K562 (cell line): ENCODE data around the gene SCP2. TPM values are rescaled to one million over a fixed set of nuclear protein-coding genes. Genes with fewer than 3 reads are reported as not detected.

Experiments used
- ATAC-seq: fragments of 200-7000 bp; cut with Tn5 transposase; 3 replicates; pipeline ENCODE4 v1.9.1; 2020; ENCODE audit warnings: moderate library complexity
- BruUV-seq: library from RNA; stranded (reverse); fragments of 400-500 nt; replicated peaks from 2 replicates; lab custom pipeline; 2021; lab: Mats Ljungman, UMichigan
- CTCF ChIA-PET: fragments of 300-600 bp; formaldehyde crosslinking; extraction: SDS; loops from one replicate; lab custom pipeline; 2021; ENCODE audit warnings: low intra/inter-chr PET ratio; lab: Yijun Ruan, JAX
- POLR2A ChIA-PET: fragments of 300-600, 350-650 bp; sonication (Branson Sonifier 250); formaldehyde crosslinking; extraction: SDS; loops from one replicate; lab custom pipeline; 2021; ENCODE audit warnings: antibody characterized with exemption, inconsistent platforms; lab: Yijun Ruan, JAX
- DNase-seq, 4 experiments: peaks; one replicate each; pipeline versions ENCODE4 v3.0.0 to v3.0.0-alpha.2; 2011 to 2018; ENCODE audit warnings: low spot score in 3 of 4, mixed read lengths in 3 of 4; ENCODE audit errors: extremely low read depth in 1 of 4
- FAIRE-seq: peaks from 2 replicates; lab custom pipeline; 2011; peaks lifted over from hg19 to GRCh38; lab: Jason Lieb, UNC
- H2AFZ ChIP-seq: 2 replicates; pipeline ENCODE4 v1.6.0; 2011; ENCODE audit warnings: low read depth, low read length, control low read depth, inconsistent platforms
- H3K27ac ChIP-seq: fragments of 200-600 bp; 3 replicates; pipeline ENCODE4 v1.8.0; 2011; ENCODE audit warnings: low read depth, mild to moderate bottlenecking, control low read depth, inconsistent platforms, low read length, moderate library complexity, mixed read lengths; ENCODE audit errors: extremely low read depth
- H3K27me3 ChIP-seq, 2 experiments: fragments of 300-600 bp in 1 of 2; 2 replicates in 1 of 2; 3 replicates in 1 of 2; pipeline versions ENCODE4 v1.6.0 to v1.8.0; 2011; ENCODE audit warnings: inconsistent platforms in 2 of 2, low read length in 2 of 2, mild to moderate bottlenecking in 1 of 2, mixed read lengths in 1 of 2, moderate library complexity in 1 of 2; ENCODE audit not compliant: control insufficient read depth in 2 of 2, insufficient read depth in 2 of 2
- H3K36me3 ChIP-seq: fragments of 300-600 bp; 3 replicates; pipeline ENCODE4 v1.8.0; 2011; ENCODE audit warnings: mild to moderate bottlenecking, low read length, inconsistent platforms; ENCODE audit not compliant: control insufficient read depth, insufficient read depth
- H3K4me1 ChIP-seq, 2 experiments: fragments of 200-600 bp in 1 of 2; replicated peaks in 1 of 2; 2 replicates in 1 of 2; 3 replicates in 1 of 2; pipeline versions ENCODE4 v1.5.1 to v1.8.0; 2011; ENCODE audit warnings: inconsistent platforms in 2 of 2, low read length in 2 of 2, mild to moderate bottlenecking in 1 of 2, mixed read lengths in 1 of 2, moderate library complexity in 1 of 2; ENCODE audit not compliant: control insufficient read depth in 2 of 2, insufficient read depth in 2 of 2
- H3K4me2 ChIP-seq: 2 replicates; pipeline ENCODE4 v1.6.1; 2011; ENCODE audit warnings: low read length, control low read depth, inconsistent platforms, mixed read lengths; ENCODE audit not compliant: insufficient read depth
- H3K4me3 ChIP-seq: fragments of 200-600 bp; sonication (generic), shearing (Covaris generic); 2 replicates; pipeline ENCODE4 v1.5.1; 2016; ENCODE audit warnings: control low read depth, inconsistent platforms
- H3K79me2 ChIP-seq: fragments of 200-600 bp; 3 replicates; pipeline ENCODE4 v1.8.0; 2011; ENCODE audit warnings: low read length, inconsistent platforms; ENCODE audit not compliant: control insufficient read depth, insufficient read depth
- H3K9ac ChIP-seq, 2 experiments: 2 replicates each; pipeline versions ENCODE4 v1.6.0 to v1.6.1; 2011; ENCODE audit warnings: low read depth in 2 of 2, low read length in 2 of 2, control low read depth in 1 of 2, inconsistent platforms in 1 of 2, mild to moderate bottlenecking in 1 of 2, mixed read lengths in 1 of 2; ENCODE audit not compliant: insufficient read depth in 1 of 2
- H3K9me1 ChIP-seq: one replicate; pipeline ENCODE4 v1.6.0; 2011; ENCODE audit warnings: inconsistent platforms, mild to moderate bottlenecking, low read length, moderate library complexity; ENCODE audit not compliant: control insufficient read depth, insufficient read depth
- H3K9me3 ChIP-seq: replicated peaks from 2 replicates; pipeline ENCODE4 v1.5.1; 2011; ENCODE audit warnings: low read depth, low read length, inconsistent platforms; ENCODE audit not compliant: control insufficient read depth, insufficient read depth
- H4K20me1 ChIP-seq: replicated peaks from 2 replicates; pipeline ENCODE4 v1.6.1; 2011; ENCODE audit warnings: low read length, inconsistent platforms, mixed read lengths; ENCODE audit not compliant: control insufficient read depth, insufficient read depth
- AFF4 ChIP-seq: sonication (generic); formaldehyde crosslinking; IDR thresholded peaks from 2 replicates; pipeline ENCODE4 v1.8.0; 2023; ENCODE audit warnings: mild to moderate bottlenecking, missing genetic modification reagents
- HNRNPH1 ChIP-seq: fragments of 200-400 bp; formaldehyde crosslinking; optimal IDR thresholded peaks from 2 replicates; pipeline ENCODE3; 2017; ENCODE audit warnings: low read depth, mild to moderate bottlenecking, low read length, moderate library complexity
- KLF1 ChIP-seq: fragments of 450-650 bp; IDR thresholded peaks from 2 replicates; pipeline ENCODE4 v1.6.1; 2016; ENCODE audit warnings: missing genetic modification characterization, missing compliant biosample characterization
- MCM7 ChIP-seq, 2 experiments: fragments of 450-650 bp; IDR thresholded peaks; 2 replicates each; pipeline ENCODE4 v1.6.1; 2016 to 2018
- RBM14 ChIP-seq: fragments of 200-400 bp; formaldehyde crosslinking; IDR thresholded peaks from 2 replicates; pipeline ENCODE4 v1.6.1; 2018; ENCODE audit warnings: low read depth, mild to moderate bottlenecking, low read length, moderate library complexity, borderline replicate concordance; ENCODE audit not compliant: insufficient read depth
- TAF9B ChIP-seq: fragments of 450-650 bp; IDR thresholded peaks from 2 replicates; pipeline ENCODE4 v1.6.1; 2018; ENCODE audit warnings: mild to moderate bottlenecking; ENCODE audit not compliant: partially characterized antibody
- ZBTB49 ChIP-seq: sonication (generic); formaldehyde crosslinking; IDR thresholded peaks from 2 replicates; pipeline ENCODE4 v1.8.0; 2022; ENCODE audit warnings: missing genetic modification reagents, mild to moderate bottlenecking, borderline replicate concordance
- ZHX1 ChIP-seq: fragments of 150-350 bp; conservative IDR thresholded peaks from 2 replicates; pipeline ENCODE4 v1.6.1; 2014; ENCODE audit warnings: low read length
- WGBS: fragments of 100-300 bp; shearing (Covaris generic); methylation state at CpG from one replicate; pipeline ENCODE4 v1.1.6; 2016; ENCODE audit warnings: low coverage, mixed read lengths; ENCODE audit not compliant: insufficient coverage; ENCODE audit errors: missing lambda C conversion rate; 5-methylcytosine and 5-hydroxymethylcytosine counted together
- in situ Hi-C: fragments of 300-500 bp; cut with MboI; formaldehyde crosslinking; loops from 4 replicates; pipeline ENCODE4 v1.15.0; 2018; ENCODE audit warnings: inconsistent platforms, mixed read lengths
- intact Hi-C: fragments of 100-400 bp; cut with micrococcal nuclease; formaldehyde crosslinking; loops from 2 replicates; pipeline ENCODE4 v1.14.2; 2022
- polyA plus RNA-seq, 8 experiments: library from polyadenylated mRNA; depleted of rRNA in 4 of 8; stranded (reverse) in 5 of 8; unstranded in 3 of 8; fragments of >200 nt; fragmentation: Nextera tagmentation in 2 of 8; fragmentation: Illumina TruSeq in 1 of 8; extraction: Ambion mirVana in 2 of 8; extraction: Trizol in 1 of 8; gene quantifications; 2 replicates each; pipeline versions ENCODE4 v1.2.1 to v1.2.3, GENCODE V29; 2011 to 2014; ENCODE audit warnings: inconsistent platforms in 1 of 8, missing spikeins in 1 of 8
- total RNA-seq, 7 experiments: library from RNA; depleted of rRNA in 6 of 7; stranded (reverse); fragments of >200 nt in 6 of 7; fragmentation: Illumina TruSeq in 2 of 7; extraction: Trizol in 2 of 7; gene quantifications; 2 replicates each; pipeline versions ENCODE4 v1.2.1 to v1.2.3, GENCODE V29; 2011 to 2021; ENCODE audit warnings: low replicate concordance in 1 of 7

Gene SCP2
- total and polyA plus RNA-seq, 9 of the 15 experiments (the other 6 are each of a cell fraction or from before 2014, with no cell fraction given), result 63.8 to 258 (median 106) TPM

GRCh38 chr1:53073287-53073686, 146.2 kb downstream of the SCP2 start:
- Histone ChIP-seq H3K79me2 (no peaks in the 10 kb centered on the region), H3K9me3 (no peaks in the 10 kb centered on the region), H3K9ac (no peak overlapping the region), H3K4me2 (no peak overlapping the region), H2AFZ (no peak overlapping the region), H3K4me1 (peaks cover 0 to 32% of the 10 kb centered on the region in 2 experiments; a peak in 2 of 5 replicates), H3K27me3 (peaks cover 14 to 36% of the 10 kb centered on the region in 2 experiments; a peak in 4 of 5 replicates), H4K20me1 (no peaks in the 10 kb centered on the region), H3K36me3 (no peaks in the 10 kb centered on the region), H3K9me1 (no peaks in the 10 kb centered on the region), H3K4me3 (no peak overlapping the region), H3K27ac (no peak overlapping the region)
- CTCF ChIA-PET, result no interaction called here
- 31% methylated on average over 7 of the region's 7 CpGs for WGBS
- DNase-seq (no peak), FAIRE-seq (no peak), ATAC-seq (no peak)
- intact Hi-C loops (no loop called here), in situ Hi-C loops (no loop called here)
- TF ChIP-seq AFF4 (CRISPR knock-in tag) (no peak), ZHX1 (no peak), ZBTB49 (no peak), TAF9B (no peak), MCM7 (IDR thresholded peaks at IDR 0.05) (no peak), KLF1 (tag) (no peak), HNRNPH1 (no peak), RBM14 (no peak)
- no TSS peak for BruUV-seq
- POLR2A ChIA-PET, result interaction anchor here (0.7 to 0.8 kb wide), 2 partner anchors 13 to 322 kb away, joined by 3 read pairs; no protein-coding TSS in a partner anchor
